ENCODE data around the gene MLF1.
"Not testable (repeated sequence)": the region's sequence is repeated elsewhere in the genome, so short reads cannot be mapped to it uniquely, and the experiment has no call there.

MLF1 gene

DNA sequence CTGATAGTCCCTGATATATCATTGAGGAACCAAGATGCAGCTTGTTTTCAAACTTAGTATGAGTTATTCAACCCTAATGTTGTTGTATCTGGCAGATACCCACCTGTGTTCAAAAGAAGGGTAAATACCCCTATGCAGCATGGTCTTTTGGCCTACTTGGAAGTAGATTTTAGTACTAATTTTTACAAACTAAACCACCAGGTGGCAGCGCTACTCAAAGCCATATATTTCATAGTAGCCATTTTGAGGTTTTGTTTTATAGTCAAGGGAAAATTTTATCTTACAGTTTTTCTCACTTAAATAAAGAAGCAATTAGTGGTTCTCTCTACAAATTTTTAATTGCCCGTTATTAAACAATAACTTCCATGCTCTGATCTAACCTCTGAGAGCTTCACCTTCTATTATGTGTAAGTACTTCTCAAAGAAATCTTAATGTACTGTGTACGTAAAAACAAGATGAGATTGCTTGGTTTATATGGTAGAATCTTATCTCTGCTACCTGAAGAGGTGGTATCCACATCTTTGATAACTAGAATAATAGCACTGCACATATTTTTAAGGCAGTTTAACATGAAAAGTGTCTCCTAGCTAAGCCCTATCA is 31.5 kb upstream of the MLF1 start:
- peak; percentile 75 for DNase-seq (ENCODE audit: low read depth)
- no peak overlapping the region for H3K4me3 ChIP-seq (ENCODE audit: low read depth, low read length)
- TF ChIP-seq CTCF (conservative IDR thresholded peaks at IDR 0.05; ENCODE audit: low read depth, low read length) = peak; percentile 65

DNA sequence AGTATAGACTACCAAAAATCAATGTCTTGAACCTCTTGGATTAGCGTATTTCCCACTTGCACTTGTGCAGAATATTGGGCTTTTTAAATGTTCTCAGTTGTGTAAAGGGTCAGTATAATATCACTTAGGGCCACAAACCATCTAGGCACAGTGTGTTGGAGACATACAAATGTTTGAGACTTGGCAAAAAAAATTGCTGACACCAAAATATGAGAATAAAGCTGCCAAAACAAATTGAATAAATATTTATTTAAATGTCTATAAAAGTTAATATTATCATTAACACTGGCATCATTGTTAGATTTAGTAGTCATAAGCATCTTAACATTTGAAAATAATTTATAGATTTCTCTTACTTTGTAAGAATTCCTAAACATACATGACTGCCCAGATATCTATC is 30.9 kb upstream of the MLF1 start:
- no peak overlapping the region for H3K4me3 ChIP-seq (ENCODE audit: low read depth, low read length)
- DNase-seq (ENCODE audit: low read depth) = no peak
- no peak for TF ChIP-seq CTCF (conservative IDR thresholded peaks at IDR 0.05; ENCODE audit: low read depth, low read length)

DNA sequence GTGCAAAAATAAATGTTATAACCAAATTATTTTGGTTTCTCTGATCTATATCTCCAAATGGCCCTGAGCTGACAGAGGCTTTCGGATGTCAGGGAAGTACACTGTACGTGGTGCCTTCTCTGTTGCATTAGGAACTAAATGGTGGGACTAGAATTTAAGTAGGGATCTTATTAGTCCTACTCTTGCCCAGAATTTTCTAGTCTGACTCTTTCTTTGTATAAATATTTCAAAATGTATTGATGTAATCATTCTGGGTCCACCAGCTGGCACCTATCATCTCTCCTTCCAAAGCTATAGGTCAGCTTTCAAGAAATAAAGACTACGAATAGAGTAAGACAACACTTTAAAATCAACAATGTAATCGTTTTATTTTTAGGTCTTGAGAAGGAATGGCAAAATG is 22.3 kb upstream of the MLF1 start:
- DNase-seq (ENCODE audit: low read depth) = no peak
- no peak overlapping the region for H3K4me3 ChIP-seq (ENCODE audit: low read depth, low read length)
- no peak for TF ChIP-seq CTCF (conservative IDR thresholded peaks at IDR 0.05; ENCODE audit: low read depth, low read length)

DNA sequence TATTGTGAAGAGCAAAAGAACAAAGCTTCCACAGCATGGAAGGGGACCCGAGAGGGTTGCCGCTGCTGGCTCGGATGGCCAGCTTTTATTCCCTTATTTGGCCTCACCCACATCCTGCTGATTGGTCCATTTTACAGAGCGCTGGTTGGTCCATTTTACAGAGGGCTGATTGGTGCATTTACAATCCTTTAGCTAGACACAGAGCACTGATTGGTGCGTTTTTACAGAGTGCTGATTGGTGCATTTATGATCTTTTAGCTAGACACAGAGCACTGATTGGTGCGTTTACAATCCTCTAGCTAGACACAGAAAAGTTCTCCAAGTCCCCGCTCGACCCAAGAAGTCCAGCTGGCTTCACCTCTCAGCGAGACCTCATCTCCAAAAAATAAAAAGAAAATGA is 21.1 kb upstream of the MLF1 start:
- not testable (repeated sequence) for H3K4me3 ChIP-seq (ENCODE audit: low read depth, low read length); DNase-seq (ENCODE audit: low read depth)

DNA sequence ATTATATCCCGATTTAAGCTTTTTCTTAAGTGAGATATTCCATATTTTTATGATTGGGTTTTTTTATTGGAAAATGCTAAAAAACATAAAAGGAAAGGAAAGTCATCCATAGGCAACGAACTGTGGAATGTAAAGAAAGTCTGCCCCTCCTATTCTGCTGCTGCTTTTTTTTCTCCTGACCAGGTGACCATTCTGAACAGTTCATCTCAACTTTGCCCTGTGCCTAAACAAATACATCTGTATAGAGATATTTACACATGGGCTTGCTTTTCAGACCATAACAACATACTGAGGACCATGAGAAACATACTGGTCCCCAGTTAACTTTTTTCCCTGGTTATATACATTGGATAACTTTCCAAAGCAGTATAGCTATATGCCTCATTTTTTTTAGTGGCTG is 18.9 kb upstream of the MLF1 start:
- no peak overlapping the region for H3K4me3 ChIP-seq (ENCODE audit: low read depth, low read length)
- no peak for TF ChIP-seq CTCF (conservative IDR thresholded peaks at IDR 0.05; ENCODE audit: low read depth, low read length)
- no peak for DNase-seq (ENCODE audit: low read depth)

DNA sequence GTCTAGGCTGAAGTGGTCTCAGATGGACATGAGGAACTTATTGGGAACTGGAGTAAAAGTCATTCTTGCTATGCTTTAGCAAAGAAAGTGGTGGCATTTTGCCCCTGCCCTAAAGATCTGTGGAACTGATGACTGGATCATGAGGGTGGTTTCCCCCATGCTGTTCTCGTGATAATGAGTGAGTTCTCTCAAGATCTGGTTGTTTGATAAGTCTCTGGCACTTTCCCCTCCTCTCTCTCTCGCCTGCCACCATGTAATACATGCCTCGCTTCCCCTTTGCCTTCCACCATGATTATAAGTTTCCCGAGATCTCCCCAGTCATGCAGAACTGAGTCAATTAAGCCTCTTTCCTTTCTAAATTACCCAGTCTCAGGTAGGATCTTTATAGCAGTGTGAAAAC is 11.5 kb upstream of the MLF1 start:
- DNase-seq (ENCODE audit: low read depth) = no peak
- no peak overlapping the region for H3K4me3 ChIP-seq (ENCODE audit: low read depth, low read length)
- TF ChIP-seq CTCF (conservative IDR thresholded peaks at IDR 0.05; ENCODE audit: low read depth, low read length) = no peak

GRCh38 chr3:158560979-158561378 is 10.0 kb upstream of the MLF1 start:
- H3K4me3 ChIP-seq (ENCODE audit: low read depth, low read length) = no peak overlapping the region
- no peak for DNase-seq (ENCODE audit: low read depth)
- TF ChIP-seq CTCF (conservative IDR thresholded peaks at IDR 0.05; ENCODE audit: low read depth, low read length) = no peak

All from choroid plexus epithelial cell (primary cell).